GM12878 (cell line): ENCODE results near the gene CUEDC1. TPM values are rescaled to one million over a fixed set of nuclear protein-coding genes. Genes with fewer than 3 reads are reported as not detected.
A peak's percentile ranks its signal among the peaks of the same experiment; 100 is the strongest.

ENCODE experiments used
- BACH1 ChIP-seq: fragments of 450-650 bp; IDR thresholded peaks from 2 replicates; pipeline ENCODE4 v1.6.1; 2017; ENCODE audit warnings: mild to moderate bottlenecking, borderline replicate concordance
- CHD4 ChIP-seq: fragments of 200-600 bp; sonication (generic); IDR thresholded peaks from 2 replicates; pipeline ENCODE4 v1.6.1; 2016; ENCODE audit warnings: mild to moderate bottlenecking
- EGR1 ChIP-seq, 2 experiments: IDR thresholded peaks; 1 replicate in 1 of 2; 2 replicates in 1 of 2; pipeline ENCODE4 v1.6.1; 2011 to 2012; ENCODE audit warnings: low read depth in 2 of 2, low read length in 2 of 2, borderline replicate concordance in 1 of 2, mild to moderate bottlenecking in 1 of 2, moderate library complexity in 1 of 2
- EZH2 ChIP-seq: IDR thresholded peaks from 2 replicates; pipeline ENCODE4 v1.6.1; 2012; ENCODE audit warnings: low read depth, mild to moderate bottlenecking, control low read depth, inconsistent platforms, low read length, borderline replicate concordance; ENCODE audit not compliant: control insufficient read depth
- IKZF1 ChIP-seq: fragments of 450-650 bp; conservative IDR thresholded peaks from 2 replicates; pipeline ENCODE4 v1.6.1; 2017; ENCODE audit warnings: antibody characterized with exemption, mild to moderate bottlenecking
- MTA2 ChIP-seq: fragments of 450-650 bp; IDR thresholded peaks from 2 replicates; pipeline ENCODE4 v1.6.1; 2016; ENCODE audit warnings: low read depth, mild to moderate bottlenecking, moderate library complexity
- POLR2AphosphoS5 ChIP-seq: IDR thresholded peaks from 2 replicates; pipeline ENCODE4 v1.6.1; 2011; ENCODE audit warnings: mild to moderate bottlenecking, low read length, inconsistent platforms
- RUNX3 ChIP-seq: IDR thresholded peaks from 2 replicates; pipeline ENCODE4 v1.6.1; 2012; ENCODE audit warnings: low read length, inconsistent platforms
- SREBF2 ChIP-seq: IDR thresholded peaks from 2 replicates; pipeline ENCODE4 v1.6.1; 2012; ENCODE audit warnings: mild to moderate bottlenecking, low read length
- STAT3 ChIP-seq: IDR thresholded peaks from 2 replicates; pipeline ENCODE4 v1.6.1; 2011; ENCODE audit warnings: low read depth, low read length, improper control_type of control experiment
- SUZ12 ChIP-seq: fragments of 200-600 bp; sonication (generic); IDR thresholded peaks from one replicate; pipeline ENCODE4 v1.6.1; 2018; ENCODE audit warnings: antibody characterized with exemption, mild to moderate bottlenecking; ENCODE audit not compliant: unreplicated experiment
- TCF12 ChIP-seq: IDR thresholded peaks from 2 replicates; pipeline ENCODE4 v1.6.1; 2011; ENCODE audit warnings: low read depth, mild to moderate bottlenecking, low read length
- TCF7 ChIP-seq: IDR thresholded peaks from 2 replicates; pipeline ENCODE4 v1.6.1; 2014; ENCODE audit warnings: antibody characterized with exemption, borderline replicate concordance
- YBX1 ChIP-seq: fragments of 450-650 bp; IDR thresholded peaks from 2 replicates; pipeline ENCODE4 v1.6.1; 2016; ENCODE audit warnings: antibody characterized with exemption
- polyA plus RNA-seq, 11 experiments: library from polyadenylated mRNA; depleted of rRNA in 4 of 11; unstranded in 6 of 11; stranded (reverse) in 5 of 11; fragments of >200 nt; fragmentation: Nextera tagmentation in 4 of 11; fragmentation: Illumina TruSeq in 1 of 11; extraction: Ambion mirVana in 4 of 11; extraction: Trizol in 1 of 11; gene quantifications; 1 replicate in 1 of 11; 2 replicates in 10 of 11; pipeline versions ENCODE4 v1.2.1 to v1.2.3, GENCODE V29; 2011 to 2016; ENCODE audit warnings: inconsistent platforms in 2 of 11, missing spikeins in 2 of 11, low read depth in 1 of 11
- total RNA-seq, 4 experiments: library from RNA; depleted of rRNA in 3 of 4; stranded (reverse); fragments of >200 nt in 3 of 4; fragmentation: Illumina TruSeq in 1 of 4; extraction: Trizol in 1 of 4; gene quantifications; 2 replicates each; pipeline versions ENCODE4 v1.2.1 to v1.2.3, GENCODE V29; 2013 to 2021
- TF ChIP-seq, protein P1 (sequence below): fragments of 450-650 bp; formaldehyde crosslinking; IDR thresholded peaks from 2 replicates; pipeline ENCODE4 v1.5.0; 2022; ENCODE audit warnings: mild to moderate bottlenecking, missing genetic modification characterization
- TF ChIP-seq, protein P2 (sequence below): IDR thresholded peaks from 2 replicates; pipeline ENCODE4 v1.6.1; 2011; ENCODE audit warnings: borderline replicate concordance, low read depth, mild to moderate bottlenecking, moderate library complexity, mixed read lengths, low read length; ENCODE audit not compliant: insufficient read depth; ENCODE audit errors: extremely low read length
- TF ChIP-seq, protein P3 (sequence below): fragments of 450-650 bp; IDR thresholded peaks from 2 replicates; pipeline ENCODE4 v1.6.1; 2017; ENCODE audit warnings: borderline replicate concordance
- TF ChIP-seq, protein P4 (sequence below): fragments of 450-650 bp; IDR thresholded peaks from 2 replicates; pipeline ENCODE4 v1.6.1; 2018; ENCODE audit warnings: borderline replicate concordance, mild to moderate bottlenecking; ENCODE audit not compliant: partially characterized antibody
- TF ChIP-seq, protein P5 (sequence below): fragments of 450-650 bp; IDR thresholded peaks from 2 replicates; pipeline ENCODE4 v1.6.1; 2016; ENCODE audit warnings: mild to moderate bottlenecking

The CUEDC1 gene
- total and polyA plus RNA-seq, 10 of the 15 experiments (the other 5 are each of a cell fraction or from before 2014, with no cell fraction given): 0.24 to 7.4 (median 1.8) TPM

DNA sequence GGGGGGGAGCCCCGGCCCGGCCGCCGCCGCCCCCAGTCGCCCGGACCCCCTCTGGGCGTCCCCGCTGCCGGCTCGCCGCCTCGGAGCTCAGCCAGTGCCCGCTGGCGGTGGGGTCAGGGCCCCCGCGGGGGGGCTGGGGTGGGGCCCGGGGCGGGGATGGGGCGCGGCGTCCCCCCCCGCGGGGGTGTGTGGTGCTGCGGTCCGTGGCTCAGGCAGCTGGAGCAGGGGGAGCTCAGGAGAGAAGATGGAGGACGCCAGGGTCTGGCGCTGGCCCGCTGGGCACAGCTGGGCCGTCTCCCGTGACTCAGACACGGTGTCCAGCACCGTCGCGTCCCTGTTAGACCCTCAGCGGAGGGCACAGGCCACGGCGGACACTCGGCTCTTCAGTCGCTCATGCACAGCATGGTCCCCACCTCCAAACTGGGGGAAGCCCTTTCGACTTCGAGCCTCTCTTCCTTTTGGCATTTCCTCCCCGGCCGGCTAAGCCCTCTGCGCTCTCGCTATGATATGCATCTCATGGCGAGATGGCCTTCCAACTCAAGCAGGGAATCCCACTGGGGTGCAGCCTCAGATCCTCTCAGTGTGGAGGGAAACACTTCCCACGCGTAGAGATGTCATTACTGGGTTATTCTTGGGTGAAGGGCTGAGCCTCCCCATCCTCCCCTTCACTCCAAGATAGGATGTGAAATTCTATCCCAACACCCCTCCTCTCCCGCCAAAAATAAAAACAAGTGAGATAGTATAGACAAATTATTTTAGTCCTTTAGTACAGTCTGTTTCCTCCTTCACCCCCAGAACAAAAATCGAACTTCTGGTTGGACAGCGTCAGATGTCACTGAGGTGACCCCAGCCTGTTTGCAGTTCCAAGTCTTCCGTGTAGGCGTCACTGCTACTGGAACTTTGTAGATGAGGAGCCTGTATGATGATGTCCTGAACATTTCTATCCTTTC is 33.4 kb upstream of the CUEDC1 start (continued):
- TF ChIP-seq, protein P1, sequence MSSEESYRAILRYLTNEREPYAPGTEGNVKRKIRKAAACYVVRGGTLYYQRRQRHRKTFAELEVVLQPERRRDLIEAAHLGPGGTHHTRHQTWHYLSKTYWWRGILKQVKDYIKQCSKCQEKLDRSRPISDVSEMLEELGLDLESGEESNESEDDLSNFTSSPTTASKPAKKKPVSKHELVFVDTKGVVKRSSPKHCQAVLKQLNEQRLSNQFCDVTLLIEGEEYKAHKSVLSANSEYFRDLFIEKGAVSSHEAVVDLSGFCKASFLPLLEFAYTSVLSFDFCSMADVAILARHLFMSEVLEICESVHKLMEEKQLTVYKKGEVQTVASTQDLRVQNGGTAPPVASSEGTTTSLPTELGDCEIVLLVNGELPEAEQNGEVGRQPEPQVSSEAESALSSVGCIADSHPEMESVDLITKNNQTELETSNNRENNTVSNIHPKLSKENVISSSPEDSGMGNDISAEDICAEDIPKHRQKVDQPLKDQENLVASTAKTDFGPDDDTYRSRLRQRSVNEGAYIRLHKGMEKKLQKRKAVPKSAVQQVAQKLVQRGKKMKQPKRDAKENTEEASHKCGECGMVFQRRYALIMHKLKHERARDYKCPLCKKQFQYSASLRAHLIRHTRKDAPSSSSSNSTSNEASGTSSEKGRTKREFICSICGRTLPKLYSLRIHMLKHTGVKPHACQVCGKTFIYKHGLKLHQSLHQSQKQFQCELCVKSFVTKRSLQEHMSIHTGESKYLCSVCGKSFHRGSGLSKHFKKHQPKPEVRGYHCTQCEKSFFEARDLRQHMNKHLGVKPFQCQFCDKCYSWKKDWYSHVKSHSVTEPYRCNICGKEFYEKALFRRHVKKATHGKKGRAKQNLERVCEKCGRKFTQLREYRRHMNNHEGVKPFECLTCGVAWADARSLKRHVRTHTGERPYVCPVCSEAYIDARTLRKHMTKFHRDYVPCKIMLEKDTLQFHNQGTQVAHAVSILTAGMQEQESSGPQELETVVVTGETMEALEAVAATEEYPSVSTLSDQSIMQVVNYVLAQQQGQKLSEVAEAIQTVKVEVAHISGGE (CRISPR knock-in tag): no peak
- TF ChIP-seq BACH1 (peak; percentile 95), SREBF2 (no peak), STAT3 (no peak), IKZF1 (0 out of 2 replicates have a peak, but pooled peaks have one; percentile 35), EZH2 (no peak), YBX1 (no peak), EGR1 (IDR thresholded peaks at IDR 0.05; ENCODE audit: borderline replicate concordance in 1 of 2, low read depth in 2 of 2, low read length in 2 of 2) (no peak; a peak in 1 of 3 replicates), TCF7 (no peak), POLR2AphosphoS5 (peak; percentile 92), CHD4 (no peak), SUZ12 (no peak), RUNX3 (no peak; the same call in none of the 2 replicates), MTA2 (no peak), TCF12 (peak; percentile 73; the same call in 1 of the 2 replicates)
- TF ChIP-seq, protein P2, sequence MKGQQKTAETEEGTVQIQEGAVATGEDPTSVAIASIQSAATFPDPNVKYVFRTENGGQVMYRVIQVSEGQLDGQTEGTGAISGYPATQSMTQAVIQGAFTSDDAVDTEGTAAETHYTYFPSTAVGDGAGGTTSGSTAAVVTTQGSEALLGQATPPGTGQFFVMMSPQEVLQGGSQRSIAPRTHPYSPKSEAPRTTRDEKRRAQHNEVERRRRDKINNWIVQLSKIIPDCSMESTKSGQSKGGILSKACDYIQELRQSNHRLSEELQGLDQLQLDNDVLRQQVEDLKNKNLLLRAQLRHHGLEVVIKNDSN: no peak
- TF ChIP-seq, protein P3, sequence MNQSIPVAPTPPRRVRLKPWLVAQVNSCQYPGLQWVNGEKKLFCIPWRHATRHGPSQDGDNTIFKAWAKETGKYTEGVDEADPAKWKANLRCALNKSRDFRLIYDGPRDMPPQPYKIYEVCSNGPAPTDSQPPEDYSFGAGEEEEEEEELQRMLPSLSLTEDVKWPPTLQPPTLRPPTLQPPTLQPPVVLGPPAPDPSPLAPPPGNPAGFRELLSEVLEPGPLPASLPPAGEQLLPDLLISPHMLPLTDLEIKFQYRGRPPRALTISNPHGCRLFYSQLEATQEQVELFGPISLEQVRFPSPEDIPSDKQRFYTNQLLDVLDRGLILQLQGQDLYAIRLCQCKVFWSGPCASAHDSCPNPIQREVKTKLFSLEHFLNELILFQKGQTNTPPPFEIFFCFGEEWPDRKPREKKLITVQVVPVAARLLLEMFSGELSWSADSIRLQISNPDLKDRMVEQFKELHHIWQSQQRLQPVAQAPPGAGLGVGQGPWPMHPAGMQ: no peak
- TF ChIP-seq, protein P4, sequence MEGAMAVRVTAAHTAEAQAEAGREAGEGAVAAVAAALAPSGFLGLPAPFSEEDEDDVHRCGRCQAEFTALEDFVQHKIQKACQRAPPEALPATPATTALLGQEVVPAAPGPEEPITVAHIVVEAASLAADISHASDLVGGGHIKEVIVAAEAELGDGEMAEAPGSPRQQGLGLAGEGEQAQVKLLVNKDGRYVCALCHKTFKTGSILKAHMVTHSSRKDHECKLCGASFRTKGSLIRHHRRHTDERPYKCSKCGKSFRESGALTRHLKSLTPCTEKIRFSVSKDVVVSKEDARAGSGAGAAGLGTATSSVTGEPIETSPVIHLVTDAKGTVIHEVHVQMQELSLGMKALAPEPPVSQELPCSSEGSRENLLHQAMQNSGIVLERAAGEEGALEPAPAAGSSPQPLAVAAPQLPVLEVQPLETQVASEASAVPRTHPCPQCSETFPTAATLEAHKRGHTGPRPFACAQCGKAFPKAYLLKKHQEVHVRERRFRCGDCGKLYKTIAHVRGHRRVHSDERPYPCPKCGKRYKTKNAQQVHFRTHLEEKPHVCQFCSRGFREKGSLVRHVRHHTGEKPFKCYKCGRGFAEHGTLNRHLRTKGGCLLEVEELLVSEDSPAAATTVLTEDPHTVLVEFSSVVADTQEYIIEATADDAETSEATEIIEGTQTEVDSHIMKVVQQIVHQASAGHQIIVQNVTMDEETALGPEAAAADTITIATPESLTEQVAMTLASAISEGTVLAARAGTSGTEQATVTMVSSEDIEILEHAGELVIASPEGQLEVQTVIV: no peak
- TF ChIP-seq, protein P5, sequence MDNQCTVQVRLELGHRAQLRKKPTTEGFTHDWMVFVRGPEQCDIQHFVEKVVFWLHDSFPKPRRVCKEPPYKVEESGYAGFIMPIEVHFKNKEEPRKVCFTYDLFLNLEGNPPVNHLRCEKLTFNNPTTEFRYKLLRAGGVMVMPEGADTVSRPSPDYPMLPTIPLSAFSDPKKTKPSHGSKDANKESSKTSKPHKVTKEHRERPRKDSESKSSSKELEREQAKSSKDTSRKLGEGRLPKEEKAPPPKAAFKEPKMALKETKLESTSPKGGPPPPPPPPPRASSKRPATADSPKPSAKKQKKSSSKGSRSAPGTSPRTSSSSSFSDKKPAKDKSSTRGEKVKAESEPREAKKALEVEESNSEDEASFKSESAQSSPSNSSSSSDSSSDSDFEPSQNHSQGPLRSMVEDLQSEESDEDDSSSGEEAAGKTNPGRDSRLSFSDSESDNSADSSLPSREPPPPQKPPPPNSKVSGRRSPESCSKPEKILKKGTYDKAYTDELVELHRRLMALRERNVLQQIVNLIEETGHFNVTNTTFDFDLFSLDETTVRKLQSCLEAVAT: no peak
